Stomach (tissue), 4 donors: Measurements from ENCODE around the gene MCC.

Experiments used
- CTCF ChIP-seq, 7 experiments: fragments of 450-650 bp in 4 of 7; fragments of 200-600 bp in 3 of 7; sonication (generic) in 3 of 7; IDR thresholded peaks; one replicate each; pipeline ENCODE4 v1.5.1; 2016 to 2019; ENCODE audit warnings: antibody characterized with exemption in 7 of 7, control low read depth in 2 of 7, mild to moderate bottlenecking in 1 of 7
- EP300 ChIP-seq: sonication (generic); formaldehyde crosslinking; IDR thresholded peaks from one replicate; pipeline ENCODE4 v1.6.1; 2017; ENCODE audit warnings: antibody characterized with exemption
- POLR2A ChIP-seq, 4 donors: fragments of 450-650 bp; IDR thresholded peaks; one replicate each; pipeline ENCODE4 v1.6.1; 2016; ENCODE audit warnings: antibody characterized with exemption in 4 of 4, control low read depth in 2 of 4, mild to moderate bottlenecking in 1 of 4, moderate library complexity in 1 of 4

- TF ChIP-seq CTCF (IDR thresholded peaks at IDR 0.05) (no peak), EP300 (no peak), POLR2A (IDR thresholded peaks at IDR 0.05) (no peak)
These were observed 186.1 kb downstream of the MCC start for GRCh38 chr5:113302120-113302519.
